ENCODE measurements around the gene CCDC146. TPM values are rescaled to one million over a fixed set of nuclear protein-coding genes. Genes with fewer than 3 reads are reported as not detected.

CCDC146 gene
- total and polyA plus RNA-seq, 9 donors, result 5.3 to 44.6 (median 14.0) TPM

DNA sequence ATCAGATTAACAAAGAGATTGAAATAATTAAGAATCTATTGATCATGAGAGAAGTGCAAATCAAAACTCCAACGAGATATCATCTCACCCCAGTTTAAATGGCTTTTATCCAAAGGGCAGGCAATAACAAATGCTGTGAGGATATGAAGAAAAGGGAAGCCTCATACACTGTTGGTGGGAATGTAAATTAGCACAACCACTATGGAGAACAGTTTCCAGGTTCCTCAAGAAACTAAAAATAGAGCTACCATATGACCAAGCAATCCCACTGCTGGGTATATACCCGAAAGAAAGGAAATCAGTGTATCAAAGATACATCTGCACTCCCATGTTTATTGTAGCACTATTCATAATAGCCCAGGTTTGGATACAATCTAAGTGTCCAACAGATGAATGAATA is 63.5 kb downstream of the CCDC146 start:
- no peak for DNase-seq
- intact Hi-C loops (cut with DNase I), result no loop called here
- TF ChIP-seq POLR2A (IDR thresholded peaks at IDR 0.05) (no peak), EP300 (IDR thresholded peaks at IDR 0.05) (no peak)
- TF ChIP-seq, protein P1, sequence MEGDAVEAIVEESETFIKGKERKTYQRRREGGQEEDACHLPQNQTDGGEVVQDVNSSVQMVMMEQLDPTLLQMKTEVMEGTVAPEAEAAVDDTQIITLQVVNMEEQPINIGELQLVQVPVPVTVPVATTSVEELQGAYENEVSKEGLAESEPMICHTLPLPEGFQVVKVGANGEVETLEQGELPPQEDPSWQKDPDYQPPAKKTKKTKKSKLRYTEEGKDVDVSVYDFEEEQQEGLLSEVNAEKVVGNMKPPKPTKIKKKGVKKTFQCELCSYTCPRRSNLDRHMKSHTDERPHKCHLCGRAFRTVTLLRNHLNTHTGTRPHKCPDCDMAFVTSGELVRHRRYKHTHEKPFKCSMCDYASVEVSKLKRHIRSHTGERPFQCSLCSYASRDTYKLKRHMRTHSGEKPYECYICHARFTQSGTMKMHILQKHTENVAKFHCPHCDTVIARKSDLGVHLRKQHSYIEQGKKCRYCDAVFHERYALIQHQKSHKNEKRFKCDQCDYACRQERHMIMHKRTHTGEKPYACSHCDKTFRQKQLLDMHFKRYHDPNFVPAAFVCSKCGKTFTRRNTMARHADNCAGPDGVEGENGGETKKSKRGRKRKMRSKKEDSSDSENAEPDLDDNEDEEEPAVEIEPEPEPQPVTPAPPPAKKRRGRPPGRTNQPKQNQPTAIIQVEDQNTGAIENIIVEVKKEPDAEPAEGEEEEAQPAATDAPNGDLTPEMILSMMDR (IDR thresholded peaks at IDR 0.05), result no peak
- 89 to 93% (median 92%) methylated on average over 2 of the region's 2 CpGs for WGBS, 3 donors
- H3K4me1 ChIP-seq (ENCODE audit: insufficient read depth), result peaks cover 2% of the 10 kb centered on the region
- no peak overlapping the region for H3K27ac ChIP-seq
- H3K27me3 ChIP-seq, result no peaks in the 10 kb centered on the region
- H3K36me3 ChIP-seq, result no peaks in the 10 kb centered on the region
- no peaks in the 10 kb centered on the region for H3K9me3 ChIP-seq
- no peak overlapping the region for H3K4me3 ChIP-seq

- no peak for TF ChIP-seq EP300 (IDR thresholded peaks at IDR 0.05)
- no peak for TF ChIP-seq POLR2A (IDR thresholded peaks at IDR 0.05)
- TF ChIP-seq, protein P1 (IDR thresholded peaks at IDR 0.05), result no peak
- Histone ChIP-seq H3K4me3 (no peak overlapping the region), H3K27ac (no peak overlapping the region), H3K9me3 (no peaks in the 10 kb centered on the region), H3K4me1 (ENCODE audit: insufficient read depth) (peaks cover 2% of the 10 kb centered on the region), H3K36me3 (no peaks in the 10 kb centered on the region), H3K27me3 (no peaks in the 10 kb centered on the region)
- intact Hi-C loops (cut with DNase I), result no loop called here
- 91 to 95% (median 92%) methylated on average over 4 of the region's 4 CpGs for WGBS, 3 donors
- DNase-seq, result no peak
These were observed 66.5 kb downstream of the CCDC146 start for GRCh38 chr7:77188731-77189437.

DNA sequence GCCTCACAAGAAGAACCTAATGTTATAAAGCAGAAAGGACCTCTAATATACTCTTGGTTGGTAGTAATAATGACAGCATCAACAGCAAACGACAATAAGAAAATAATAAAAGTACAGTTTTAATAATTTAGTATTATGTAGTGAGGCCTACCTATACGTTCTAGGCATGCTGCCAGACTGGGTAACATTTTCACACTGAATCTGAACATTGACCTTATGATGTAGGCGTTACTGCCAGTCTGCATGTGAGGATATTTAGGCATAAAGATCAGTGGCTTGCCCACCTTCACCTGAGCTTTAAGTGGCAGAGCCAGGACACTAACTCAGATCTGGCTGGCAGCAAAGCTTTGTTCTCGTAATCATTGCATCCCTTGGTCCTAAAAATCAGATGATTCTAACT is 74.7 kb downstream of the CCDC146 start:
- TF ChIP-seq EP300 (IDR thresholded peaks at IDR 0.05), result no peak
- TF ChIP-seq POLR2A (IDR thresholded peaks at IDR 0.05), result no peak
- TF ChIP-seq, protein P1 (IDR thresholded peaks at IDR 0.05), result no peak
- no peak for DNase-seq
- 77 to 92% (median 92%) methylated on average over 4 of the region's 4 CpGs for WGBS, 3 donors
- no peak overlapping the region for H3K27ac ChIP-seq
- no peak overlapping the region for H3K4me3 ChIP-seq
- intact Hi-C loops (cut with DNase I), result no loop called here
- H3K36me3 ChIP-seq, result no peaks in the 10 kb centered on the region
- peaks cover 2% of the 10 kb centered on the region for H3K4me1 ChIP-seq (ENCODE audit: insufficient read depth)
- H3K9me3 ChIP-seq, result no peaks in the 10 kb centered on the region
- no peaks in the 10 kb centered on the region for H3K27me3 ChIP-seq

- TF ChIP-seq EP300 (IDR thresholded peaks at IDR 0.05), result no peak
- TF ChIP-seq POLR2A (IDR thresholded peaks at IDR 0.05), result no peak
- TF ChIP-seq, protein P1 (IDR thresholded peaks at IDR 0.05), result no peak
- peaks cover 2% of the 10 kb centered on the region for H3K4me1 ChIP-seq (ENCODE audit: insufficient read depth)
- H3K27ac ChIP-seq, result no peak within 1 kb of the TSS
- intact Hi-C loops (cut with DNase I), result no loop called here
- 3 to 4% (median 4%) methylated on average over 15 of the region's 15 CpGs for WGBS, 3 donors
- H3K36me3 ChIP-seq, result no peaks in the 10 kb centered on the region
- DNase-seq, result peak; percentile 34 to 65 (median 56)
- H3K27me3 ChIP-seq, result no peaks in the 10 kb centered on the region
- H3K4me3 ChIP-seq, result peak within 1 kb of the TSS; percentile 28
- no peaks in the 10 kb centered on the region for H3K9me3 ChIP-seq
These were observed 76.9 kb downstream of the CCDC146 start, which contains the start of gene FGL2 for GRCh38 chr7:77199013-77199966. FGL2 (minus strand) TSS chr7:77199819; CDS start chr7:77199793, 26 bp downstream.

Data from ovary (tissue), 9 donors.